Neural cell (in vitro differentiated cells): ENCODE results near the gene TIAL1.

Source experiments
- SMC3 ChIP-seq: fragments of 450-650 bp; conservative IDR thresholded peaks from 2 replicates; pipeline ENCODE4 v1.6.1; 2014; ENCODE audit warnings: antibody characterized with exemption, mild to moderate bottlenecking, moderate library complexity; ENCODE audit not compliant: poor library complexity
- TF ChIP-seq, protein P1 (sequence below): fragments of 450-650 bp; IDR thresholded peaks from 2 replicates; pipeline ENCODE4 v1.5.1; 2014; ENCODE audit warnings: antibody characterized with exemption, mild to moderate bottlenecking, moderate library complexity; ENCODE audit not compliant: poor library complexity, severe bottlenecking

DNA sequence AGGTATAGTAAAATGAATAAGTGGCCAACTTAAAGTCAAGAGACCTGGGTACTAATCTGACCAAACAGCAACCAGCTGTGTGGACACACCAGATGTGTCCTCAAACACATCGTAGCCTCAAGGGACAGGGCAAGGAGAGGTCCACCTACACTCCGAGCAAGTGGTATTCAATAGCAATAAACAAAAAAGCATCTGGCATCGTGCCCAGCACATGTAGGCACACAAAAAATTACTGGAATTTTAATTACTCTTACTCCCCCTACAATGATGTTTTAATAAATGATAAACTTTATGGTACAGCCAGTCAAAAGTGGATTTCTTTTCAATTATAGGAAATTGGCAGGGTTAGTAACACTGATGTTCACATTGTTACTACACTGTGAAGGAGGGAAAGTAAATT, 50.8 kb downstream of the TIAL1 start:
- TF ChIP-seq, protein P1, sequence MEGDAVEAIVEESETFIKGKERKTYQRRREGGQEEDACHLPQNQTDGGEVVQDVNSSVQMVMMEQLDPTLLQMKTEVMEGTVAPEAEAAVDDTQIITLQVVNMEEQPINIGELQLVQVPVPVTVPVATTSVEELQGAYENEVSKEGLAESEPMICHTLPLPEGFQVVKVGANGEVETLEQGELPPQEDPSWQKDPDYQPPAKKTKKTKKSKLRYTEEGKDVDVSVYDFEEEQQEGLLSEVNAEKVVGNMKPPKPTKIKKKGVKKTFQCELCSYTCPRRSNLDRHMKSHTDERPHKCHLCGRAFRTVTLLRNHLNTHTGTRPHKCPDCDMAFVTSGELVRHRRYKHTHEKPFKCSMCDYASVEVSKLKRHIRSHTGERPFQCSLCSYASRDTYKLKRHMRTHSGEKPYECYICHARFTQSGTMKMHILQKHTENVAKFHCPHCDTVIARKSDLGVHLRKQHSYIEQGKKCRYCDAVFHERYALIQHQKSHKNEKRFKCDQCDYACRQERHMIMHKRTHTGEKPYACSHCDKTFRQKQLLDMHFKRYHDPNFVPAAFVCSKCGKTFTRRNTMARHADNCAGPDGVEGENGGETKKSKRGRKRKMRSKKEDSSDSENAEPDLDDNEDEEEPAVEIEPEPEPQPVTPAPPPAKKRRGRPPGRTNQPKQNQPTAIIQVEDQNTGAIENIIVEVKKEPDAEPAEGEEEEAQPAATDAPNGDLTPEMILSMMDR, result no peak
- no peak for TF ChIP-seq SMC3
